GM21360 (cell line): Measurements from ENCODE around the gene MYH8.

Experiments
- ATAC-seq: cut with Tn5 transposase; IDR thresholded peaks from one replicate; pipeline ENCODE4 v1.9.1; 2021; ENCODE audit warnings: mild to moderate bottlenecking, moderate library complexity; ENCODE audit not compliant: unreplicated experiment

MYH8 gene

GRCh38 chr17:10384175-10384574 is 37.6 kb downstream of the MYH8 start:
- ATAC-seq = no peak

- ATAC-seq = no peak
Observed at GRCh38 chr17:10380631-10381408, 40.9 kb downstream of the MYH8 start.

GRCh38 chr17:10372906-10373305 is 48.8 kb downstream of the MYH8 start, which contains the start of gene MYH13:
Gene MYH13 (minus strand): TSS chr17:10373006. CDS start chr17:10364530, 8,476 bp downstream.
- ATAC-seq = no peak

- ATAC-seq = no peak
Observed at GRCh38 chr17:10370016-10370608, 51.6 kb downstream of the MYH8 start.

GRCh38 chr17:10369239-10369638 is 52.5 kb downstream of the MYH8 start:
- no peak for ATAC-seq

- ATAC-seq = no peak
Observed at GRCh38 chr17:10368561-10368960, 53.2 kb downstream of the MYH8 start.

GRCh38 chr17:10360578-10360977 is 61.2 kb downstream of the MYH8 start:
- no peak for ATAC-seq

- no peak for ATAC-seq
Observed at GRCh38 chr17:10357768-10358167, 64.0 kb downstream of the MYH8 start.

GRCh38 chr17:10354651-10355050 is 67.1 kb downstream of the MYH8 start:
- no peak for ATAC-seq

- no peak for ATAC-seq
Observed at GRCh38 chr17:10352893-10353292, 68.9 kb downstream of the MYH8 start.

- ATAC-seq = no peak
Observed at GRCh38 chr17:10349403-10349802, 72.3 kb downstream of the MYH8 start.

GRCh38 chr17:10344816-10345215 is 76.9 kb downstream of the MYH8 start:
- ATAC-seq = no peak
